ENCODE measurements around the gene ERC2. TPM values are rescaled to one million over a fixed set of nuclear protein-coding genes. Genes with fewer than 3 reads are reported as not detected.

The ERC2 gene
- total and polyA plus RNA-seq, 5 donors from 2014 or later, result not detected

GRCh38 chr3:56484122-56484521 is 15.9 kb upstream of the ERC2 start:
- Mint-ChIP-seq H3K4me1 (no peaks in the 10 kb centered on the region), H3K36me3 (no peaks in the 10 kb centered on the region), H3K4me3 (no peak overlapping the region), H3K27ac (no peak overlapping the region), H3K9me3 (peaks cover 0 to 5% (median 0%) of the 10 kb centered on the region in 7 donors), H3K27me3 (peaks cover 18% of the 10 kb centered on the region)
- Histone ChIP-seq H3K4me3 (ENCODE audit: low read depth, low read length) (no peak overlapping the region), H3K27me3 (ENCODE audit: control insufficient read depth, insufficient read depth, low read length) (peaks cover 8% of the 10 kb centered on the region), H3K4me1 (ENCODE audit: control insufficient read depth, insufficient read depth, low read length, poor library complexity, severe bottlenecking) (no peaks in the 10 kb centered on the region), H3K9me3 (ENCODE audit: control insufficient read depth in 2 of 2, low read length in 2 of 2) (no peaks in the 10 kb centered on the region), H3K36me3 (ENCODE audit: control insufficient read depth, insufficient read depth, low read length) (no peaks in the 10 kb centered on the region), H3K27ac (ENCODE audit: insufficient read depth, low read length, poor library complexity, severe bottlenecking) (no peak overlapping the region)
- DNase-seq (no peak), ATAC-seq (ENCODE audit: low read depth in 2 of 2) (no peak)

- Histone ChIP-seq H3K27me3 (ENCODE audit: control insufficient read depth, insufficient read depth, low read length) (peaks cover 6% of the 10 kb centered on the region), H3K4me1 (ENCODE audit: control insufficient read depth, insufficient read depth, low read length, poor library complexity, severe bottlenecking) (no peaks in the 10 kb centered on the region), H3K4me3 (ENCODE audit: low read depth, low read length) (no peak overlapping the region), H3K27ac (ENCODE audit: insufficient read depth, low read length, poor library complexity, severe bottlenecking) (no peak overlapping the region), H3K36me3 (ENCODE audit: control insufficient read depth, insufficient read depth, low read length) (no peaks in the 10 kb centered on the region), H3K9me3 (ENCODE audit: control insufficient read depth in 2 of 2, low read length in 2 of 2) (no peaks in the 10 kb centered on the region)
- ATAC-seq (ENCODE audit: low read depth in 2 of 2), result no peak
- H3K9me3 Mint-ChIP-seq, result peaks cover 0 to 7% (median 0%) of the 10 kb centered on the region in 7 donors
- peaks cover 18% of the 10 kb centered on the region for H3K27me3 Mint-ChIP-seq
- H3K36me3 Mint-ChIP-seq, result no peaks in the 10 kb centered on the region
- H3K4me3 Mint-ChIP-seq, result no peak overlapping the region
- H3K27ac Mint-ChIP-seq, result no peak overlapping the region
- no peaks in the 10 kb centered on the region for H3K4me1 Mint-ChIP-seq
- no peak for DNase-seq
Observed at GRCh38 chr3:56477646-56478045, 9.4 kb upstream of the ERC2 start.

- Histone ChIP-seq H3K4me1 (ENCODE audit: control insufficient read depth, insufficient read depth, low read length, poor library complexity, severe bottlenecking) (no peaks in the 10 kb centered on the region), H3K27ac (ENCODE audit: insufficient read depth, low read length, poor library complexity, severe bottlenecking) (no peak overlapping the region), H3K36me3 (ENCODE audit: control insufficient read depth, insufficient read depth, low read length) (no peaks in the 10 kb centered on the region), H3K4me3 (ENCODE audit: low read depth, low read length) (no peak overlapping the region), H3K27me3 (ENCODE audit: control insufficient read depth, insufficient read depth, low read length) (peaks cover 5% of the 10 kb centered on the region), H3K9me3 (ENCODE audit: control insufficient read depth in 2 of 2, low read length in 2 of 2) (no peaks in the 10 kb centered on the region)
- DNase-seq, result no peak
- Mint-ChIP-seq H3K9me3 (peaks cover 0 to 7% (median 0%) of the 10 kb centered on the region in 7 donors), H3K36me3 (no peaks in the 10 kb centered on the region), H3K4me3 (no peak overlapping the region), H3K27me3 (peaks cover 27% of the 10 kb centered on the region), H3K27ac (no peak overlapping the region), H3K4me1 (no peaks in the 10 kb centered on the region)
- ATAC-seq (ENCODE audit: low read depth in 2 of 2), result no peak
Observed at GRCh38 chr3:56476771-56477170, 8.5 kb upstream of the ERC2 start.

- H3K27ac ChIP-seq (ENCODE audit: insufficient read depth, low read length, poor library complexity, severe bottlenecking), result no peak overlapping the region
- Mint-ChIP-seq H3K4me3 (no peak overlapping the region), H3K27me3 (peaks cover 59% of the 10 kb centered on the region), H3K4me1 (peaks cover 0 to 11% (median 6%) of the 10 kb centered on the region in 4 donors), H3K36me3 (no peaks in the 10 kb centered on the region), H3K9me3 (peaks cover 0 to 4% (median under 1%) of the 10 kb centered on the region in 7 donors), H3K27ac (no peak overlapping the region)
- H3K4me1 ChIP-seq (ENCODE audit: control insufficient read depth, insufficient read depth, low read length, poor library complexity, severe bottlenecking), result peaks cover 5% of the 10 kb centered on the region
- no peak for DNase-seq
- H3K4me3 ChIP-seq (ENCODE audit: low read depth, low read length), result no peak overlapping the region
- H3K36me3 ChIP-seq (ENCODE audit: control insufficient read depth, insufficient read depth, low read length), result no peaks in the 10 kb centered on the region
- no peaks in the 10 kb centered on the region for H3K9me3 ChIP-seq (ENCODE audit: control insufficient read depth in 2 of 2, low read length in 2 of 2)
- H3K27me3 ChIP-seq (ENCODE audit: control insufficient read depth, insufficient read depth, low read length), result peaks cover 22% of the 10 kb centered on the region
- no peak for ATAC-seq (ENCODE audit: low read depth in 2 of 2)
Observed at GRCh38 chr3:56471771-56472170, 3.5 kb upstream of the ERC2 start.

GRCh38 chr3:56469141-56469540 is 874 bp upstream of the ERC2 start:
- no peaks in the 10 kb centered on the region for H3K36me3 Mint-ChIP-seq
- H3K27ac Mint-ChIP-seq, result no peak overlapping the region
- peaks cover 33% of the 10 kb centered on the region for H3K27me3 ChIP-seq (ENCODE audit: control insufficient read depth, insufficient read depth, low read length)

GRCh38 chr3:56467801-56468183 is 475 bp downstream of the ERC2 start:
- no peaks in the 10 kb centered on the region for H3K36me3 ChIP-seq (ENCODE audit: control insufficient read depth, insufficient read depth, low read length)
- H3K4me1 Mint-ChIP-seq, result peaks cover 0 to 11% (median 7%) of the 10 kb centered on the region in 4 donors
- ATAC-seq (ENCODE audit: low read depth in 2 of 2) (no peak), DNase-seq (no peak)
- H3K36me3 Mint-ChIP-seq, result no peaks in the 10 kb centered on the region
- no peak overlapping the region for H3K27ac ChIP-seq (ENCODE audit: insufficient read depth, low read length, poor library complexity, severe bottlenecking)
- H3K9me3 Mint-ChIP-seq, result peaks cover 0 to 10% (median 2%) of the 10 kb centered on the region in 7 donors
- H3K27me3 Mint-ChIP-seq, result peaks cover 75% of the 10 kb centered on the region
- no peaks in the 10 kb centered on the region for H3K9me3 ChIP-seq (ENCODE audit: control insufficient read depth in 2 of 2, low read length in 2 of 2)
- H3K4me1 ChIP-seq (ENCODE audit: control insufficient read depth, insufficient read depth, low read length, poor library complexity, severe bottlenecking), result peaks cover 5% of the 10 kb centered on the region
- no peak overlapping the region for H3K4me3 ChIP-seq (ENCODE audit: low read depth, low read length)
- H3K27ac Mint-ChIP-seq, result no peak overlapping the region
- peaks cover 38% of the 10 kb centered on the region for H3K27me3 ChIP-seq (ENCODE audit: control insufficient read depth, insufficient read depth, low read length)
- peak overlapping the region; percentile 21 to 78 (median 62) for H3K4me3 Mint-ChIP-seq

More at GRCh38 chr3:56469141-56469540, 874 bp upstream of the ERC2 start:
- Mint-ChIP-seq H3K4me3 (no peak overlapping the region), H3K27me3 (peaks cover 78% of the 10 kb centered on the region), H3K9me3 (peaks cover 0 to 10% (median 1%) of the 10 kb centered on the region in 7 donors), H3K4me1 (peaks cover 0 to 11% (median 7%) of the 10 kb centered on the region in 4 donors)
- Histone ChIP-seq H3K4me1 (ENCODE audit: control insufficient read depth, insufficient read depth, low read length, poor library complexity, severe bottlenecking) (peaks cover 5% of the 10 kb centered on the region), H3K27ac (ENCODE audit: insufficient read depth, low read length, poor library complexity, severe bottlenecking) (no peak overlapping the region), H3K9me3 (ENCODE audit: control insufficient read depth in 2 of 2, low read length in 2 of 2) (no peaks in the 10 kb centered on the region), H3K4me3 (ENCODE audit: low read depth, low read length) (no peak overlapping the region), H3K36me3 (ENCODE audit: control insufficient read depth, insufficient read depth, low read length) (no peaks in the 10 kb centered on the region)
- ATAC-seq (ENCODE audit: low read depth in 2 of 2) (no peak), DNase-seq (no peak)

GRCh38 chr3:56467108-56467507 is 1.2 kb downstream of the ERC2 start:
- no peaks in the 10 kb centered on the region for H3K36me3 ChIP-seq (ENCODE audit: control insufficient read depth, insufficient read depth, low read length)
- H3K4me1 ChIP-seq (ENCODE audit: control insufficient read depth, insufficient read depth, low read length, poor library complexity, severe bottlenecking), result peaks cover 5% of the 10 kb centered on the region
- Mint-ChIP-seq H3K36me3 (no peaks in the 10 kb centered on the region), H3K4me3 (peak overlapping the region in 3 of 4 donors; percentile 62 to 78 (median 63)), H3K4me1 (peaks cover 0 to 11% (median 7%) of the 10 kb centered on the region in 4 donors), H3K27me3 (peaks cover 69% of the 10 kb centered on the region), H3K27ac (no peak overlapping the region), H3K9me3 (peaks cover 0 to 10% (median 1%) of the 10 kb centered on the region in 7 donors)
- H3K27ac ChIP-seq (ENCODE audit: insufficient read depth, low read length, poor library complexity, severe bottlenecking), result no peak overlapping the region
- DNase-seq (peak in 2 of 3 donors; percentile 3 to 71), ATAC-seq (ENCODE audit: low read depth in 2 of 2) (no peak)
- peaks cover 36% of the 10 kb centered on the region for H3K27me3 ChIP-seq (ENCODE audit: control insufficient read depth, insufficient read depth, low read length)
- no peaks in the 10 kb centered on the region for H3K9me3 ChIP-seq (ENCODE audit: control insufficient read depth in 2 of 2, low read length in 2 of 2)
- H3K4me3 ChIP-seq (ENCODE audit: low read depth, low read length), result no peak overlapping the region

- ATAC-seq (ENCODE audit: low read depth in 2 of 2), result no peak
- H3K9me3 Mint-ChIP-seq, result peaks cover 0 to 2% (median 0%) of the 10 kb centered on the region in 7 donors
- Histone ChIP-seq H3K27me3 (ENCODE audit: control insufficient read depth, insufficient read depth, low read length) (peaks cover 7% of the 10 kb centered on the region), H3K36me3 (ENCODE audit: control insufficient read depth, insufficient read depth, low read length) (no peaks in the 10 kb centered on the region), H3K4me3 (ENCODE audit: low read depth, low read length) (no peak overlapping the region), H3K9me3 (ENCODE audit: control insufficient read depth in 2 of 2, low read length in 2 of 2) (no peaks in the 10 kb centered on the region), H3K27ac (ENCODE audit: insufficient read depth, low read length, poor library complexity, severe bottlenecking) (no peak overlapping the region), H3K4me1 (ENCODE audit: control insufficient read depth, insufficient read depth, low read length, poor library complexity, severe bottlenecking) (no peaks in the 10 kb centered on the region)
- H3K27me3 Mint-ChIP-seq, result peaks cover 11% of the 10 kb centered on the region
- no peak overlapping the region for H3K4me3 Mint-ChIP-seq
- no peaks in the 10 kb centered on the region for H3K4me1 Mint-ChIP-seq
- DNase-seq, result no peak
- no peak overlapping the region for H3K27ac Mint-ChIP-seq
- H3K36me3 Mint-ChIP-seq, result no peaks in the 10 kb centered on the region
Observed at GRCh38 chr3:56459719-56460118, 8.5 kb downstream of the ERC2 start.

Measured in CD4-positive, CD25-positive, alpha-beta regulatory T cell (primary cell).